Activated T-cell treated with anti-CD3 and anti-CD28 coated beads, Interleukin-2, amount 50 U/mL, for 4 hours (primary cell): Measurements from ENCODE around the gene SLC24A3. TPM values are rescaled to one million over a fixed set of nuclear protein-coding genes. Genes with fewer than 3 reads are reported as not detected.

Experiments
- ATAC-seq, 2 donors: fragments of 200-7000 bp; cut with Tn5 transposase; one replicate each; pipeline ENCODE4 v1.10.0; 2021
- DNase-seq: peaks from one replicate; pipeline ENCODE4 v3.0.0-alpha.2; 2020
- H3K27me3 Mint-ChIP-seq: one replicate; pipeline ENCODE4 v1.8.0; 2021; ENCODE audit warnings: low read depth, mixed read lengths
- H3K36me3 Mint-ChIP-seq: one replicate; pipeline ENCODE4 v1.8.0; 2022; ENCODE audit warnings: mixed read lengths; ENCODE audit not compliant: insufficient read depth
- H3K4me1 Mint-ChIP-seq: one replicate; pipeline ENCODE4 v1.8.0; 2021; ENCODE audit warnings: low read depth, mixed read lengths
- H3K4me3 Mint-ChIP-seq: one replicate; pipeline ENCODE4 v1.8.0; 2021; ENCODE audit warnings: mild to moderate bottlenecking, moderate library complexity, mixed read lengths
- H3K9me3 Mint-ChIP-seq: one replicate; pipeline ENCODE4 v1.8.0; 2021; ENCODE audit warnings: mixed read lengths
- total RNA-seq, 3 donors: library from RNA; stranded (reverse); gene quantifications; one replicate each; pipeline ENCODE4 v1.2.1, GENCODE V29; 2021

SLC24A3 gene
- total RNA-seq, 3 donors from 2014 or later: 0.05 to 0.10 TPM; not detected in 1

DNA sequence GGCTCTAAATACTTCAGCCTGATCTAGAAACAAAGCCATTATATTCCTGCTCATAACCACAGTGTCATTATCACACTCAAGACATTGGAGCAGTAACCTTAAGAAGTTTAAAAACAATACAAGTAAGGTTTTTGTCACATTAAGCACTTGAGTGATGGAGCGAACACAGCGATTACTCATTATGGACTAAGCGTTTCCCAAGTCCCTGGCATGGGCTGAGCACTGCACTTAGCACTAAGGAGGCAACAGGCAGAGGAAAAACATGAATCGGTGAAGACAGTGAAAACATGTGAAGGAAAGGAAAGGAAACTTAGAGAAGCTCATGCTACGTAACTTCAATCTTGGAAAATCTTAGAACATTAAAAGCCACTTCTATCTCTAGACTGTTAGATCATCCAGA, 108.7 kb downstream of the SLC24A3 start:
- DNase-seq (no peak), ATAC-seq (no peak)
- no peaks in the 10 kb centered on the region for H3K9me3 Mint-ChIP-seq
- no peaks in the 10 kb centered on the region for H3K36me3 Mint-ChIP-seq
- peaks cover 4% of the 10 kb centered on the region for H3K27me3 Mint-ChIP-seq
- no peak overlapping the region for H3K4me3 Mint-ChIP-seq
- no peaks in the 10 kb centered on the region for H3K4me1 Mint-ChIP-seq

DNA sequence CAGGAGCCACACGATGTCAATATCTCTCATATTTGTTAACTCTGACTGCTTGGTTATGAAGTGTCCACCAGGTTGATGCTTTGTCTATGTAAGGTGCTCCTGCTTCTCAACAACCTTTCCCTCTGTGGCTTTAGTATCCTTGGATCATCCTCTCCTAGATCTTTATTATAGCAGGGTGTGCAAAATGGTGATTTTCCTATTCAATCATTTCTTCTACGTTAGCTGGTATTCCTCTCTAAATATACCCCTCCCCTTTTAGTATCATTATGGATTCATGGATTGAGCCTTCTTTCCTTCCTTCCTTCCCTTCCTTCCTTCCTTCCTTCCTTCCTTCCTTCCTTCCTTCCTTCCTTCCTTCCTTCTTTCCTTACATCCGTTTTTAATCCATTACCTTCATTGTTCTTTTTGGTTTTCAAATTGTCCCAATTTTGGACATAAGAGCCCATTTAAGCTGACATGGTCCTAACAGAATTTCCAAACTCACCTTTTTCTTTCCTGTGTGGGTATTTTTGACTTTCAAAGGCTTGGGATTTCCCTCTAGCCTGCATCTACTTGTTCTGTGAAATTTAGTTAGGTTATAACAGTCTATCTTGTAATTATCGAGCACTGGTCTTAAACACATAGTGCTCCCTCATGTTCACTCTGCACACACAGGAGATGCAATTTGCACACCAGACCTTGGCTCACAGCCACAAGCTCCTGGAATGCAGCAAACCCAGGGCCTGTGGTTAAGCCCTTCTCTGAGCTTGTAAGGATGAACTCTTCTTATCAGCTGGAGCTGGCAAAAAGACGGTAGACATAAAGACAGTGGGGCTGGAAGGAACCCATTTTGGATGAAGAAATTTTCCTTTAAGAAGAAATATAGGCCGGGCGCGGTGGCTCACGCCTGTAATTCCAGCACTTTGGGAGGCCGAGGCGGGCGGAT, 109.9 kb downstream of the SLC24A3 start:
- H3K36me3 Mint-ChIP-seq: no peaks in the 10 kb centered on the region

DNA sequence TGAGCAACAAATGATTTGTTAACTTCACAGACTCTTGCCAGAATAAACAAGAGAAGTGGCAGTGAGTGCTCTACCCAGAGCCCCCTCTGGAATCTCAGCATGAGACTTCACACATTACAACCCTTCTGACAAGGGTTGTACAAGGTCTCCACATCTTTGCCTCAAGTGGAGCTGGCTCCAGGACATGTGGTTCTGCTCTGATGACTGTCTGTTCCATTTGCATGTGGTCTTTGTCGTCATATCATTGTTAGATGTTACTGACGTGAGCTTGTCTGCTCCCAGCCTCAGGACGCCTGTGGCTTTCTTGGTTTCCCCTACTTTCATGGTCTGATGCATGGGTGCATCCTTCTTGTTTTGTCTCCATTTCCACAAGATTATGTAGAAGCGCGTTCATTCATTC, 115.0 kb downstream of the SLC24A3 start:
- H3K4me3 Mint-ChIP-seq: no peak overlapping the region
- DNase-seq (no peak), ATAC-seq (no peak)
- peaks cover 8% of the 10 kb centered on the region for H3K27me3 Mint-ChIP-seq
- no peaks in the 10 kb centered on the region for H3K4me1 Mint-ChIP-seq
- H3K36me3 Mint-ChIP-seq: no peaks in the 10 kb centered on the region
- H3K9me3 Mint-ChIP-seq: no peaks in the 10 kb centered on the region

More for the DNA sequence above, 109.9 kb downstream of the SLC24A3 start:
- H3K9me3 Mint-ChIP-seq: no peaks in the 10 kb centered on the region
- ATAC-seq (no peak), DNase-seq (no peak)
- H3K4me3 Mint-ChIP-seq: no peak overlapping the region
- H3K4me1 Mint-ChIP-seq: no peaks in the 10 kb centered on the region
- H3K27me3 Mint-ChIP-seq: peaks cover 4% of the 10 kb centered on the region

DNA sequence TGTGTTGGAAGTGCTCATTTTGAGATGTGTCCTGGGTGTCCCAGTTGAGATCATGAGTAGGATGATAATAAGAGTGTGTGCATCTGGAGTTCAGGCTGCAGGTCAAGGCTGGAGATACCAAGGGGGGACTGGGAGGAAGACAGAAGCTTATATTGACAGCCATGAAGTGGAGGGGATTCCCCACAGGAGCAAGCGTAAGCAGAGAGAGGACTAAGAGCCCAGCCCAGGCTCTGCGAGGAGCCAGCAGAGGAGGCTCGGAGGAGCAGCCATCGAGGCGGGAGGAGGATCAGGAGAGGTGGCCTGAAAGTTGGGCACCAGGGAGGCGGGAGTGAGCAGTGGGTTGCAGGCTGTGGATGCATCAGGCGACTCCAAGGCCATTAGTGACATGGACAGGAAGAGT, 116.2 kb downstream of the SLC24A3 start:
- H3K4me1 Mint-ChIP-seq: no peaks in the 10 kb centered on the region
- peaks cover 8% of the 10 kb centered on the region for H3K27me3 Mint-ChIP-seq
- ATAC-seq (no peak), DNase-seq (no peak)
- H3K4me3 Mint-ChIP-seq: no peak overlapping the region
- no peaks in the 10 kb centered on the region for H3K9me3 Mint-ChIP-seq
- H3K36me3 Mint-ChIP-seq: no peaks in the 10 kb centered on the region

DNA sequence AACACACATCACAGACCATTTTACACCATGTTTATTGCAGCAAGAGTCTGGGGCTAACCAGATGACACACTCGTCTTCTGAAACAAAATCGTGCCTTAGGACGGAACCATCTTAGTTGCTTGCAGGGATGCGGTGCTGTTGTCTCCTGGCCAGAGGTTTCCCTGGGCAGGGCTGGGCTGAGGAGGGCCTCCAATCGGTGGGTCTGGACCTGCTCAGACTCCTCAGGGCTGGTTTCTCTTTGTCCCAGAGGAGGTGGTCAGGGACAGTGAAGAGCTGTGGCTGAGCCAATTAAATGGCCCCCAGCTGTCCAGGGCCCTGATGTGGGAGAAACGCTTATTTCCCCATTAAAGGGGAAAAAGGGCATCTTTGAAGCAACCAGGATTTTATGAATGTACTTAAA, 117.6 kb downstream of the SLC24A3 start:
- H3K4me3 Mint-ChIP-seq: no peak overlapping the region
- no peaks in the 10 kb centered on the region for H3K36me3 Mint-ChIP-seq
- ATAC-seq (no peak), DNase-seq (no peak)
- H3K27me3 Mint-ChIP-seq: peaks cover 8% of the 10 kb centered on the region
- no peaks in the 10 kb centered on the region for H3K4me1 Mint-ChIP-seq
- no peaks in the 10 kb centered on the region for H3K9me3 Mint-ChIP-seq

DNA sequence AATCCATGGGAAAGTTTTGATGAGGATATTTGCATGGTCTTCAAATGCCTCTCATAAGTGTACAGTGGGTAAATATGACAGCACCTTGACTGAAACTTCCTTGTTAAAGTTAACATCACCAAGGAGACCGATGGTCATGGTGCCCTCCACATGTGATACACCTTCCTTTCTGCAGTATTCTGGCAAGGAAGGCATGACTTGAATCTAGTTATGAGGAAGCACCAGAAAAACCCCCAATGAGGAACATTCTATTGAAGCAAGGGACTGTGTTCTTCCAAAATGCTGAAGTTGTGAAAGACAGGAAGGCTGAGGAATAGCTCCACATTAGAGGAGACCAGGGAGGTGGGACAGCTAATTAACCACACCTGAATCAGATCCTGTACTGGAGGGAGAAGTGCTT, 118.3 kb downstream of the SLC24A3 start:
- peaks cover 8% of the 10 kb centered on the region for H3K27me3 Mint-ChIP-seq
- H3K4me1 Mint-ChIP-seq: no peaks in the 10 kb centered on the region
- no peaks in the 10 kb centered on the region for H3K36me3 Mint-ChIP-seq
- no peaks in the 10 kb centered on the region for H3K9me3 Mint-ChIP-seq
- no peak overlapping the region for H3K4me3 Mint-ChIP-seq
- ATAC-seq: no peak
- no peak for DNase-seq

DNA sequence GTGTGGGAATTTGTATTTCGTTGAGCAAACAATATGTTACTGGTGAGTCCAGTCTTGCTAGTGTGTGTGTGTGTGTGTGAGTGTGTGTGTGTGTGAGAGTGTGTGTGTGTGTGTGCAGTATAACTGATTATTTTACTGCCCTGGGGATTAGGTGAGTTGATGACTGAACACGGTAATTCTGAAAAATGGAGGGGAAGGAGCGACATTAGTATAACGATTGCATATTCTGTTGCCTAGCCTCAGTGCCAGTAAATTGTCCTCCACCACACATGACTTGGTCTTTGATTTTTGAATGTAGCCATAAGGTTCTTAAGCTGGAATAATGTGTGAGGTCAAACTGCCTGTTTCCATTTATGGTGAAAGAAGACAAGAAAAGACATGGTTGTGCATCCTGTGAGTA, 121.1 kb downstream of the SLC24A3 start:
- DNase-seq: no peak
- no peak for ATAC-seq
- H3K4me1 Mint-ChIP-seq: no peaks in the 10 kb centered on the region
- no peaks in the 10 kb centered on the region for H3K36me3 Mint-ChIP-seq
- peaks cover 6% of the 10 kb centered on the region for H3K27me3 Mint-ChIP-seq
- no peak overlapping the region for H3K4me3 Mint-ChIP-seq
- no peaks in the 10 kb centered on the region for H3K9me3 Mint-ChIP-seq

DNA sequence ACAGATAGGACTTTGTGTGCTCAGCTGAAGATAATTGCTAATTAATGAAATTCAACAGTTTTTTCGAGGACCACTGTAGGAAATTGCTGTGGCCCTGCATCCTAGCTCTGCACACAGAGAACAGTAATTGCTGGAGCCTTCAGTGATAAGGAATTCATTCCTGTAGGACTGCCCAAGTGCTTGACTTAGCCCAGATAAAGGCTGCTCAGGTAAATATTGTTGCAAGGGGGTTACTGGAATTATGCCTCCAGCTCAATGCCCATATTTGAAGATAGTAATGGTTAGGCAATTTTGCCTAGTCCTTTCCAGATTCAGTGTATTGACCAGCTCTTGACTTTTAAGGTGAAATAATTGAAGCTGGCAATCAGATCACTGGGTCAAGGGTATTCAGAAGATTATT, 122.9 kb downstream of the SLC24A3 start:
- no peak for ATAC-seq
- Mint-ChIP-seq H3K4me1 (no peaks in the 10 kb centered on the region), H3K36me3 (no peaks in the 10 kb centered on the region), H3K27me3 (peaks cover 6% of the 10 kb centered on the region), H3K9me3 (no peaks in the 10 kb centered on the region), H3K4me3 (no peak overlapping the region)
- DNase-seq: no peak

DNA sequence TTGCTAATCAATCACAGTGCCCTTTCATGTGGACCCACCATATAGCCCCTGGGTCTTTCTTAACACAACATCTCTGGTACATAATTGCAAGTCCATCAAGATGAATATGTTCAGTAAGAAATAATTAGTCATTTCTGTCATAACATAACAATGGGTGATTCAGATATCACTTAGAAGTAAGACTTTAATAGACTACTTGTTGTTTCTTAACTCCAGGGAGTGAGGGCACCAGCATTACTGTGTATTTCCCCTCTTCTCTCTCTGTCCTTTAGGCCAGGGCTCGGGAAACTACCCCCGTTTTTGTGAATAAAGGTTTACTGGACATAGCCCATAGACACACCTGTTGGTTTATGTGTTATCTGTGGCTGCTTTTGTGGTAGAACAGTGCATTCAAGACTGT, 123.5 kb downstream of the SLC24A3 start:
- Mint-ChIP-seq H3K27me3 (peaks cover 6% of the 10 kb centered on the region), H3K36me3 (no peaks in the 10 kb centered on the region)

DNA sequence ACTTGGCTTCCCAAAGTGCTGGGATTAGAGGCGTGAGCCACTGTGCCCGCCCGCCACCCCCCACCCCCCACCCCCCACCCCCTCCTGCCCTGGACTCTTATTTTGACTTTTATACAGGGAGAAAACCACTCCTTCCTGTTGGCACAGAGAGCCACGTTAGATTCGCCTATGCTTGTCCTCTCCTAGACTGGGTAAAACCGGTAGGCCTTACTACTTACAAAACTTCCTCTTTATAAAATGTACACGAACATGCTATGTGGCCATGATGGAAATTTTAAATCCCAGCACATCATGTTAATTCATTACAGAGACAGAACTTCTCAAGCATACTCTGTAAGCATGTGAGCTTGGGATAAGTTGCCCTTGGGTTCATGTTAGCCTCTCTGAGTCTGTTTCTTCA, 124.2 kb downstream of the SLC24A3 start:
- no peak for ATAC-seq
- Mint-ChIP-seq H3K4me1 (no peaks in the 10 kb centered on the region), H3K4me3 (no peak overlapping the region), H3K9me3 (no peaks in the 10 kb centered on the region), H3K36me3 (no peaks in the 10 kb centered on the region), H3K27me3 (peaks cover 4% of the 10 kb centered on the region)
- DNase-seq: no peak

More for the DNA sequence above, 123.5 kb downstream of the SLC24A3 start:
- Mint-ChIP-seq H3K4me3 (no peak overlapping the region), H3K9me3 (no peaks in the 10 kb centered on the region), H3K4me1 (no peaks in the 10 kb centered on the region)
- ATAC-seq: no peak
- DNase-seq: no peak

DNA sequence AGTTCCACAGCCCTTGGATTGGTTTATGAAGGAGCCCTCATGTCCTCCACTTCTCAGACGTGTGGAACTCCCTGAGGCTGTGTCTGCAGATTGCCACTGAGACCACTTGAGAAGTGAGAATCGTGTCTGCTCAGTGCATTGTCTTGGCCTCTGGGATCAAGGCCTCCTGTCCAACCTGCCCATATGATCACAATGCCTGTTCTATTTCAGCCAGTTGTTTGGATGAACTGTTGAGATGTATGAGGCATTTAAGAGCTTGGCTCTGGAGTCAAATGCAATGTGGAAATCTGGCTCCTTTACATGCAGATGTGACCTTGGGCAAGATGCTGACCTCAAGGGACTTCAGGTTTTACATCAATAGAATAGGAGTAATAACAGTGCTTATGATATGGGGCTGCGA, 125.9 kb downstream of the SLC24A3 start:
- peaks cover 4% of the 10 kb centered on the region for H3K27me3 Mint-ChIP-seq
- no peak for ATAC-seq

DNA sequence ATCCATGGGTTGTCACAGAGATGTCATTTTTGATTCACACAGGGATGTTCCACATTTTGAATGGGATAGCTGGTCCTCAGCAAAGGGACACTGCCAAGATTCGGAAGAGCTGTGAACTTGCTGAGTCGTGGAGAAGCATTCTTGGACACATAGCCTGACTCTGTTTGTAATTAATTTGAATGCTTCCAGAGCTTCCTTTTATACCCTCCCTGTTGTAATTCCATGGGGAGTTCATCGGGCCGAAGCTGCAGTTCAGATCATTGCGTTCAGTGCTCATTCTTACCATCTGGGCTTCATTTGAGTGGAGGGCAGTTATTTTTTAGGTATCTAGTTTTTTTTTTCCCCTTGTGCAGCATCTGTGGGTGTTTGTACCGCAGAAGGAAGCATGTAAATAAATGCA, 126.5 kb downstream of the SLC24A3 start:
- Mint-ChIP-seq H3K4me1 (no peaks in the 10 kb centered on the region), H3K9me3 (no peaks in the 10 kb centered on the region), H3K4me3 (no peak overlapping the region), H3K27me3 (peaks cover 2% of the 10 kb centered on the region), H3K36me3 (no peaks in the 10 kb centered on the region)
- DNase-seq: no peak
- ATAC-seq: no peak

More for the DNA sequence above, 125.9 kb downstream of the SLC24A3 start:
- H3K4me3 Mint-ChIP-seq: no peak overlapping the region
- no peaks in the 10 kb centered on the region for H3K9me3 Mint-ChIP-seq
- H3K36me3 Mint-ChIP-seq: no peaks in the 10 kb centered on the region
- no peak for DNase-seq
- H3K4me1 Mint-ChIP-seq: no peaks in the 10 kb centered on the region

DNA sequence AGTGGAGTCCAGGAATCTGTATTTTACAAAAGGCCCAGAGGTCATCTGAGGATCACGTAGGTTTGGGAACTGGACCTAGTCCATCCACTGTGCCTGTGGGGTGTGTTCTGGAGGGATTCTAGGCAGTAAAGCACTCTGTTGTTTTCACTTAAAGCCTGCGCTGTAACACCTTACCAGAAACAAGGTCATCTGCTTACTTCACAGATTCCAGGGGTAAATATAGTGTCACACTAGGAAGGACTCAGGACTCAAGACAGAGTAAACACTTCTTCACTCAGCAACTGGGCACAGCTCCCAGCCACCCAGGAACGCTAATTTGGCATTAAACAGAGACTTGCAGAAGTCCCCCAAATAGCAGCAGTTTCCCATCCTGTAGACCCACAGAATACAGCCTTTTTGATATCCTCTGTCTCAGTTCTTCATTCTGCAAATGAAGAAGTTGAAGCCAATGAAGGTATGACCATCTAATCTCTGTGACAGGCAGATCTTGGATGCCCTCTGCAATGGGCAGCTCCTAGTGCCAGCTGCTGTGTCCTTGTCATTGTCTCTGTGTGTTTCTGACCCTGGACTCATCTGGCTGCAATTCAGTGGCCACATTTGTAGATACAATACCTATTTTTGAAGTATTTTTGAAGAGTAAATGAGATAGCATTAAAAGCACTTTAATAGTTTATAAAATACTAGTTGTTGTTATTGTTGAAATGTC, 129.1 kb downstream of the SLC24A3 start:
- ATAC-seq (no peak), DNase-seq (no peak)
- H3K4me3 Mint-ChIP-seq: no peak overlapping the region
- H3K27me3 Mint-ChIP-seq: peaks cover 2% of the 10 kb centered on the region
- H3K9me3 Mint-ChIP-seq: no peaks in the 10 kb centered on the region
- no peaks in the 10 kb centered on the region for H3K4me1 Mint-ChIP-seq
- no peaks in the 10 kb centered on the region for H3K36me3 Mint-ChIP-seq

DNA sequence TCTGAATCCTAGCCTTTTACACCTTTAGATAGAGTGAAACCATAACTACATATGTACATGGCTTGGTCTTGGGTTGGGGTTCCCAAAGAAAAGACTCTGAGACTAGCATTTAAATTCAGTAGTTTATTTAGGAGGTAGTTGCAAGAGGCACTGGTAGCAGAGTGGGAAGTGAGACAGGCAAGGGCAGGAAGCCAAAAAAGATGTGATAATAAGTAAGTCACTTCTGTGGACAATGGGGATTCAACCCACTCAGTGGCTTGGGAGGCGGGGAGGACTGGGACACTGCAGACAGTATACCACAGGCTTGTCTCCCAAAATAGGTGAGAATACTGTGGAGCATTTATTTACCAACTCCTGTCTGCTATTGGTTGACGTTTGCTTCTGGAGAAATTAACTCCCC, 131.9 kb downstream of the SLC24A3 start:
- DNase-seq (no peak), ATAC-seq (no peak)
- Mint-ChIP-seq H3K4me3 (no peak overlapping the region), H3K36me3 (no peaks in the 10 kb centered on the region), H3K27me3 (no peaks in the 10 kb centered on the region), H3K4me1 (no peaks in the 10 kb centered on the region), H3K9me3 (no peaks in the 10 kb centered on the region)

DNA sequence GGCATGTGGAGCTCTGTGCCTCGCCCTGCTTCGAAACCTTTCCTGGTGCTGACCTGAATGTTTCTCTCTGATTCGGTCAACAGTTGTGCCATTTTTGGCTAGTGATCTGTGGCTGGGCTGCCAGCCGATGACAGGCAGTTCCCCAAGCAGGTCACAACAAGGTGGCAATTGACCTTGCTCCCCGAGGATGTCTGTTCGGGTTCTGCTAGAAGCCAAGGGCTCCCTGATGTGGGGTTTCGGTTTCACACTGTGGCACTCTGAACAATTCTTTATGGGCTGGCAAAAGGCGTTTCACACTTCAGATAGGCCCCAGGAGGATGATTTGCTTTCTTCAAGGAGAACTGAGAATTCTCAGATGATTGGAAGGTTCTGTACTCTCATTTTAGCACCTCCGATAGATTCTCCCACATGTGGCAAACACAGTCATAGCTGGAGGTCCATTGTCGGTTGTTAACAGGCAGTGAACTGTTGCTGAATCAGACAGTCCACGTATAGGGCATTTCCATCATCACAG, 135.6 kb downstream of the SLC24A3 start:
- no peaks in the 10 kb centered on the region for H3K9me3 Mint-ChIP-seq
- no peaks in the 10 kb centered on the region for H3K4me1 Mint-ChIP-seq
- H3K36me3 Mint-ChIP-seq: no peaks in the 10 kb centered on the region
- no peak for ATAC-seq
- no peak for DNase-seq
- H3K4me3 Mint-ChIP-seq: no peak overlapping the region
- H3K27me3 Mint-ChIP-seq: peaks cover 2% of the 10 kb centered on the region
